ENCODE data around the gene METAP1D. TPM values are rescaled to one million over a fixed set of nuclear protein-coding genes. Genes with fewer than 3 reads are reported as not detected.
"Not testable (repeated sequence)": the region's sequence is repeated elsewhere in the genome, so short reads cannot be mapped to it uniquely, and the experiment has no call there.

The METAP1D gene
- total and polyA plus RNA-seq, 2 of the 4 experiments (the other 2 are of a cell fraction) = 3.4 to 5.5 TPM

GRCh38 chr2:172066394-172066886, 66.7 kb downstream of the METAP1D start:
- H3K9me1 ChIP-seq (ENCODE audit: insufficient read depth, low read length) = no peaks in the 10 kb centered on the region
- no peak overlapping the region for H3K18ac ChIP-seq (ENCODE audit: low read depth, low read length)
- no peak overlapping the region for H3K27ac ChIP-seq (ENCODE audit: insufficient read depth, low read length)
- ATAC-seq (ENCODE audit: low read depth) = peak; percentile 32; the same call in 1 of the 2 replicates
- no peak overlapping the region for H2BK120ac ChIP-seq (ENCODE audit: low read depth, low read length)
- dilution Hi-C loops (cut with HindIII; ENCODE audit: low sequenced_read_pairs, unreplicated experiment) (no loop called here), in situ Hi-C loops (cut with MboI; ENCODE audit: low sequenced_read_pairs) (no loop called here), intact Hi-C loops (cut with micrococcal nuclease) (no loop called here)
- BruUV-seq (replicated peaks) = no TSS peak
- H3K36me3 ChIP-seq (ENCODE audit: control insufficient read depth, insufficient read depth, low read length) = no peaks in the 10 kb centered on the region
- H2BK20ac ChIP-seq (ENCODE audit: low read depth, low read length) = no peak overlapping the region
- H3K4me2 ChIP-seq (ENCODE audit: low read depth, low read length) = peak overlapping the region; percentile 16
- H2AK9ac ChIP-seq (replicated peaks; ENCODE audit: low read depth, low read length, poor library complexity) = no peak overlapping the region
- no peak overlapping the region for H2BK5ac ChIP-seq (ENCODE audit: low read depth, low read length, poor library complexity, severe bottlenecking)
- H3K14ac ChIP-seq (replicated peaks; ENCODE audit: low read depth, low read length) = no peak overlapping the region
- ChIA-PET POLR2A (ENCODE audit: unreplicated experiment) (no interaction called here), CTCF (interaction anchor here (1.0 kb wide), 1 partner anchor 10 kb away, joined by 3 read pairs; no protein-coding TSS in a partner anchor)
- no peaks in the 10 kb centered on the region for H3K9me3 ChIP-seq (ENCODE audit: control insufficient read depth, insufficient read depth, low read length)
- H4K8ac ChIP-seq (ENCODE audit: low read depth in 2 of 2, low read length in 2 of 2) = no peak overlapping the region
- no peak overlapping the region for H2BK15ac ChIP-seq (ENCODE audit: low read depth, low read length)
- no peak overlapping the region for H4K5ac ChIP-seq (ENCODE audit: low read depth, low read length)
- no peak overlapping the region for H3K4ac ChIP-seq (ENCODE audit: low read depth, low read length)
- 33% methylated on average over 1 of the region's 4 CpGs; no CpG with 5 or more reads in 1 of the 2 experiments for WGBS, 2 experiments (ENCODE audit: extremely low coverage in 2 of 2, insufficient read length in 1 of 2)
- TF ChIP-seq MAZ (IDR thresholded peaks at IDR 0.05; ENCODE audit: borderline replicate concordance, low read depth, low read length) = no peak
- TF ChIP-seq POLR2A (IDR thresholded peaks at IDR 0.05; ENCODE audit: low read depth, low read length) = no peak
- TF ChIP-seq BHLHE40 (IDR thresholded peaks at IDR 0.05; ENCODE audit: low read depth, low read length) = no peak
- no peak for TF ChIP-seq USF2 (IDR thresholded peaks at IDR 0.05; ENCODE audit: low read depth, low read length)
- no peak for TF ChIP-seq NFE2L2 (IDR thresholded peaks at IDR 0.05; ENCODE audit: low read depth, low read length)
- TF ChIP-seq MAFK (IDR thresholded peaks at IDR 0.05; ENCODE audit: low read depth, low read length) = no peak
- no peak for TF ChIP-seq RCOR1 (IDR thresholded peaks at IDR 0.05; ENCODE audit: insufficient replicate concordance, low read length)
- DNase-seq = no peak
- H3K23ac ChIP-seq (ENCODE audit: low read depth, low read length) = no peak overlapping the region
- H3K27me3 ChIP-seq (ENCODE audit: control insufficient read depth, insufficient read depth, low read length) = no peaks in the 10 kb centered on the region
- no peaks in the 10 kb centered on the region for H3K4me1 ChIP-seq (ENCODE audit: control insufficient read depth, insufficient read depth, low read length)
- no peak overlapping the region for H3K9ac ChIP-seq (ENCODE audit: low read depth, low read length)
- H3K79me1 ChIP-seq (ENCODE audit: low read depth in 1 of 2, low read length in 2 of 2) = no peaks in the 10 kb centered on the region
- H2AFZ ChIP-seq (replicated peaks; ENCODE audit: low read length, poor library complexity) = no peak overlapping the region
- no peaks in the 10 kb centered on the region for H4K20me1 ChIP-seq (ENCODE audit: insufficient read depth, low read length)
- H3K56ac ChIP-seq (ENCODE audit: extremely low read depth, insufficient read depth, low read length) = no peak overlapping the region
- H2AK5ac ChIP-seq (ENCODE audit: low read depth, low read length) = no peak overlapping the region
- H3K4me3 ChIP-seq (ENCODE audit: insufficient read depth, low read depth, low read length) = no peak overlapping the region
- H4K91ac ChIP-seq (ENCODE audit: insufficient read depth, low read depth, low read length) = no peak overlapping the region

GRCh38 chr2:172067905-172068304, 68.2 kb downstream of the METAP1D start:
- H2AK5ac ChIP-seq (ENCODE audit: low read depth, low read length); H3K9ac ChIP-seq (ENCODE audit: low read depth, low read length); H3K4me1 ChIP-seq (ENCODE audit: control insufficient read depth, insufficient read depth, low read length); intact Hi-C loops (cut with micrococcal nuclease); H2BK20ac ChIP-seq (ENCODE audit: low read depth, low read length); H3K79me1 ChIP-seq (ENCODE audit: low read depth in 1 of 2, low read length in 2 of 2); H4K91ac ChIP-seq (ENCODE audit: insufficient read depth, low read depth, low read length); dilution Hi-C loops (cut with HindIII; ENCODE audit: low sequenced_read_pairs, unreplicated experiment); H2AK9ac ChIP-seq (replicated peaks; ENCODE audit: low read depth, low read length, poor library complexity); H3K4me2 ChIP-seq (ENCODE audit: low read depth, low read length); DNase-seq; H4K8ac ChIP-seq (ENCODE audit: low read depth in 2 of 2, low read length in 2 of 2); H3K14ac ChIP-seq (replicated peaks; ENCODE audit: low read depth, low read length); H3K56ac ChIP-seq (ENCODE audit: extremely low read depth, insufficient read depth, low read length); H3K9me3 ChIP-seq (ENCODE audit: control insufficient read depth, insufficient read depth, low read length); H4K20me1 ChIP-seq (ENCODE audit: insufficient read depth, low read length); BruUV-seq (replicated peaks); H2AFZ ChIP-seq (replicated peaks; ENCODE audit: low read length, poor library complexity); H4K5ac ChIP-seq (ENCODE audit: low read depth, low read length); H3K18ac ChIP-seq (ENCODE audit: low read depth, low read length); H3K9me1 ChIP-seq (ENCODE audit: insufficient read depth, low read length); ATAC-seq (ENCODE audit: low read depth); in situ Hi-C loops (cut with MboI; ENCODE audit: low sequenced_read_pairs); H2BK5ac ChIP-seq (ENCODE audit: low read depth, low read length, poor library complexity, severe bottlenecking); POLR2A ChIA-PET (ENCODE audit: unreplicated experiment); H3K4ac ChIP-seq (ENCODE audit: low read depth, low read length); H3K23ac ChIP-seq (ENCODE audit: low read depth, low read length); H3K27me3 ChIP-seq (ENCODE audit: control insufficient read depth, insufficient read depth, low read length); H3K36me3 ChIP-seq (ENCODE audit: control insufficient read depth, insufficient read depth, low read length); H2BK120ac ChIP-seq (ENCODE audit: low read depth, low read length); H3K27ac ChIP-seq (ENCODE audit: insufficient read depth, low read length); H2BK15ac ChIP-seq (ENCODE audit: low read depth, low read length); H3K4me3 ChIP-seq (ENCODE audit: insufficient read depth, low read depth, low read length): not testable (repeated sequence)
- CTCF ChIA-PET = interaction anchor here (0.6 kb wide), 1 partner anchor 283 kb away, joined by 3 read pairs; no protein-coding TSS in a partner anchor
- WGBS, 2 experiments (ENCODE audit: extremely low coverage in 2 of 2, insufficient read length in 1 of 2) = no CpG with 5 or more reads among the region's 4 CpGs
